Loucy (cell line): ENCODE measurements around the gene PIGQ.
A peak's percentile ranks its signal among the peaks of the same experiment; 100 is the strongest.

Source experiments
- H2AFZ ChIP-seq: fragments of 200-600 bp; sonication (generic); 2 replicates; pipeline ENCODE4 v1.6.0; 2016; ENCODE audit warnings: antibody characterized with exemption, mild to moderate bottlenecking, low read length, moderate library complexity
- H3F3A ChIP-seq: fragments of 200-600 bp; 2 replicates; pipeline ENCODE4 v1.6.0; 2016; ENCODE audit warnings: antibody characterized with exemption, low read depth, mild to moderate bottlenecking
- H3K27me3 ChIP-seq: fragments of 200-600 bp; sonication (generic); 2 replicates; pipeline ENCODE4 v1.6.1; 2014; ENCODE audit warnings: low read length, mild to moderate bottlenecking; ENCODE audit not compliant: insufficient read depth, poor library complexity, severe bottlenecking
- H3K36me3 ChIP-seq: fragments of 200-600 bp; sonication (generic); 2 replicates; pipeline ENCODE4 v1.6.1; 2016; ENCODE audit warnings: low read length; ENCODE audit not compliant: insufficient read depth
- H3K4me1 ChIP-seq: fragments of 200-600 bp; sonication (generic); 2 replicates; pipeline ENCODE4 v1.5.1; 2014; ENCODE audit warnings: low read length, mild to moderate bottlenecking; ENCODE audit not compliant: insufficient read depth, poor library complexity, severe bottlenecking
- H3K4me2 ChIP-seq: fragments of 200-600 bp; sonication (generic); 2 replicates; pipeline ENCODE4 v1.6.0; 2014; ENCODE audit warnings: antibody characterized with exemption, low read length, low read depth, mild to moderate bottlenecking; ENCODE audit not compliant: poor library complexity, severe bottlenecking
- H3K4me3 ChIP-seq: fragments of 200-600 bp; sonication (generic); 2 replicates; pipeline ENCODE4 v1.5.1; 2014; ENCODE audit warnings: low read length, mild to moderate bottlenecking, mixed read lengths; ENCODE audit not compliant: poor library complexity, severe bottlenecking
- H3K79me2 ChIP-seq: fragments of 200-600 bp; sonication (generic); 2 replicates; pipeline ENCODE4 v1.6.1; 2014; ENCODE audit warnings: low read length; ENCODE audit not compliant: insufficient read depth
- H3K9ac ChIP-seq: fragments of 200-600 bp; sonication (generic); 2 replicates; pipeline ENCODE4 v1.6.0; 2014; ENCODE audit warnings: mild to moderate bottlenecking, low read depth, low read length, moderate library complexity; ENCODE audit not compliant: poor library complexity, severe bottlenecking
- H3K9me2 ChIP-seq: fragments of 200-600 bp; sonication (generic); replicated peaks from 2 replicates; pipeline ENCODE4 v1.6.1; 2016; ENCODE audit warnings: low read depth, low read length, mixed read lengths
- H3K9me3 ChIP-seq: fragments of 200-600 bp; sonication (generic); 2 replicates; pipeline ENCODE4 v1.6.1; 2014; ENCODE audit warnings: mild to moderate bottlenecking, antibody characterized with exemption, low read length, low read depth; ENCODE audit not compliant: insufficient read depth
- H4K20me1 ChIP-seq: fragments of 200-600 bp; sonication (generic); 2 replicates; pipeline ENCODE4 v1.6.0; 2014; ENCODE audit warnings: antibody characterized with exemption, low read length, mild to moderate bottlenecking; ENCODE audit not compliant: insufficient read depth, poor library complexity, severe bottlenecking
- EZH2phosphoT487 ChIP-seq: fragments of 200-600 bp; IDR thresholded peaks from 2 replicates; pipeline ENCODE4 v1.6.1; 2018; ENCODE audit warnings: antibody characterized with exemption, mild to moderate bottlenecking, moderate library complexity, borderline replicate concordance
- TF ChIP-seq, protein P1 (sequence below): fragments of 200-600 bp; sonication (generic); conservative IDR thresholded peaks from 2 replicates; pipeline ENCODE4 v1.5.1; 2014; ENCODE audit warnings: mild to moderate bottlenecking, antibody characterized with exemption, low read length

The PIGQ gene

DNA sequence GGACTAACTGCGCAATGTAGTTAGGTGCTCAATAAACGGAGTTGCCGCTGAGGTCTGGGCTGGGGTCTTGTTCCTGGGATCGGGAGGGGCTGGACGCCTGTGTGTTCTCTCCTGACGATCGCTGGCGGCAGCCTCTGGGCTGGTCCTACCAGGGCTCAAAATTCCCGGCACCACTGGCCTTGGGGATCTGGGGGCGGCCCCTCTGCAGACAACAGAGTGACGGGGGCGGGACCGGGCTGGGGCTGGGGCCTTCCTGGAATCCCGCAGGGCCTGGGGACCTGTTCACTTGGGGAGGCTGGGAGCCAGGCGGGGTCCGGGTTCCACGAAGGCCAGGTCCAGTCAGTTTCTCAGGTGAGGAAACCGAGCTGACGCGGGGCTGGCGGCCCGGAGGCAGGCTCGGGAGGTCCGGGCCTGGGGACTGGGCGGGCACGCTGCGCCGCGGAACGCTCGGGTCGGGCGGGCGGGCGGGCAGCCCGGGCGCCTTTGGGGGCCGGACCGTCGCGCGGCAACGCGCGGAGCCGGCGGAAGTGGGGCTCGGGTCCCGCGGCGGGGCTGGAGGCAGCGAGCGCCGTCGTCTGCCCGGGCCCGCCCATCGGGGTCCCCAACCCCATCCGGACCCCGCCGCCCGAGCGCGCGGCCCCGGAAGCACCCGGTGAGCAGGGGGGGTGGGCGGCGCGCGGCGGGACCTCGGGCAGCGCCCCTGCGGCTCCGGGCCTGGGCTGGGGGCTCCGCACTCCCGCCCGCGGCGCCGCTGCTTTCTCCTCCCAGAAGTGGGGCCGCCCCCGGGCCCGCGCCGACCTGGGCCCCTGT is at the start of gene PIGQ:
PIGQ (plus strand) TSS at position 524 of the 810 bp plus-strand sequence. CDS start 4,107 bp downstream, outside the sequence.
- Histone ChIP-seq H3K79me2 (no peaks in the 10 kb centered on the region), H3K27me3 (no peaks in the 10 kb centered on the region), H2AFZ (peak within 1 kb of the TSS; percentile 87), H3K4me3 (peak within 1 kb of the TSS; percentile 76), H3K9ac (peak within 1 kb of the TSS; percentile 81), H3K4me1 (peaks cover 4% of the 10 kb centered on the region), H3K9me2 (no peaks in the 10 kb centered on the region), H3F3A (no peaks in the 10 kb centered on the region), H3K9me3 (no peaks in the 10 kb centered on the region), H4K20me1 (peaks cover 2% of the 10 kb centered on the region), H3K4me2 (peak within 1 kb of the TSS; percentile 79), H3K36me3 (no peaks in the 10 kb centered on the region)
- no peak for TF ChIP-seq EZH2phosphoT487
- TF ChIP-seq, protein P1, sequence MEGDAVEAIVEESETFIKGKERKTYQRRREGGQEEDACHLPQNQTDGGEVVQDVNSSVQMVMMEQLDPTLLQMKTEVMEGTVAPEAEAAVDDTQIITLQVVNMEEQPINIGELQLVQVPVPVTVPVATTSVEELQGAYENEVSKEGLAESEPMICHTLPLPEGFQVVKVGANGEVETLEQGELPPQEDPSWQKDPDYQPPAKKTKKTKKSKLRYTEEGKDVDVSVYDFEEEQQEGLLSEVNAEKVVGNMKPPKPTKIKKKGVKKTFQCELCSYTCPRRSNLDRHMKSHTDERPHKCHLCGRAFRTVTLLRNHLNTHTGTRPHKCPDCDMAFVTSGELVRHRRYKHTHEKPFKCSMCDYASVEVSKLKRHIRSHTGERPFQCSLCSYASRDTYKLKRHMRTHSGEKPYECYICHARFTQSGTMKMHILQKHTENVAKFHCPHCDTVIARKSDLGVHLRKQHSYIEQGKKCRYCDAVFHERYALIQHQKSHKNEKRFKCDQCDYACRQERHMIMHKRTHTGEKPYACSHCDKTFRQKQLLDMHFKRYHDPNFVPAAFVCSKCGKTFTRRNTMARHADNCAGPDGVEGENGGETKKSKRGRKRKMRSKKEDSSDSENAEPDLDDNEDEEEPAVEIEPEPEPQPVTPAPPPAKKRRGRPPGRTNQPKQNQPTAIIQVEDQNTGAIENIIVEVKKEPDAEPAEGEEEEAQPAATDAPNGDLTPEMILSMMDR, result no peak

DNA sequence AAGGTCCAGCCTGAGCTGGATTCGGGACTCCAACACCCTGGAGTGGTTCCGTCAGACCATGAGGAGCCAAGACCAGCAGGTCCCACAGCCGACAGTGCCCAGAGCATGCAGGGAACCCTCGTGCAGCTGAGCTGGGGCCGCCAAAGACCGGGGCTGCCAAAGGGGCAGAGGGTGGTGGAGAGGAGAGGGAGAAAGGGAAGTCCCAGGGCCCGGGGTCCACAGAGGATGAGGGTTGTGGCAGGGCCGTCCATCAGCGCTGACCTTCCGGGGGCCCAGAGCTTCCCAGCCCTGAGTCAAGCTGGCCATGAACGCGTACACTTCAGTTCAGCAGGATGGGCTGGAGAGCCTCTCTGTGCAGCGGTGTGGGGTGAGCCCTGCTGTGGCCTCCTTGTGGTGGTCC is 48.9 kb upstream of the PIGQ start:
- Histone ChIP-seq H2AFZ (no peak overlapping the region), H3K9me2 (no peaks in the 10 kb centered on the region)
- no peak for TF ChIP-seq EZH2phosphoT487
- TF ChIP-seq, protein P1, result no peak

DNA sequence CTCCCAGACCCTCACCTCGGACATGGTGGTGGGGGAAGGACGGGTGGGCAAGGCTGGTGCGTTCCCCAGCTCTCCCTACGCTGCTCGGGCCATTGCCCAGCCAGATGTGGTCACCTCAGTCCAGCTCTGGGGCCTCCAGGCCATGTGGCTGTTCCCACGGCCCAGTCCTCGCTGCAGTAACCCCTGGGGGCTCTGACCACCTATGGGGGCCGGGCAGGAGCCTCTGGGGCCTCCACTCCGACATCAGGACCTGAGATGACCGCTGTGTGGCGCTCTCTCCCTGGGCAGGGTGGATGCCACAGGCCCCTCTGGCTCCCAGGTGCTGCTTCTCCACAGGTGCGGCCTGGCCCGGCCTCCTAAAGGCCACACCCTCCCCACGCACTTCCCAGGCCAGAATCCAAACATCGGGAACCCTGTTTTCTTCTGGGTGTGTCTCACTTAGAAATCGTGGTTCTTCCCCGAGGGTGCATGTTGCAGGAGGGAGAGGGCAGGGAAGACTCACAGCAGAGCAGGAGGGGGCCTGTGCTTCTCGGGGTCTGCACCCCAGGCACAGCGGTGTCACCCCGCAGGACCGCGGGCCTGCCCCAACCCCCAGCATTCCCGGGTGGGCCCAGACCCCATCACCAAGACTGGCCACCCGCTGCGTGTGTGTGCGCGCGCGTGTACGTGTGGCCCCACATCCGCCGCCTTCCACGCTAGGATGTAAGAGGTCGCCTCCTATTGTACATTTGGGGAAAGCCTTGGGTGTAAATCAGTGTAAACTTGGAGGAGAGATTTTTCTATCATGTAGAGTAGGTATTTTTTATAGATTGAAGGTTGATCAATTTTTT is 48.2 kb upstream of the PIGQ start:
- H4K20me1 ChIP-seq, result no peaks in the 10 kb centered on the region
- H2AFZ ChIP-seq, result no peak overlapping the region
- no peak overlapping the region for H3K4me3 ChIP-seq
- H3K9ac ChIP-seq, result no peak overlapping the region
- H3K4me1 ChIP-seq, result peaks cover 5% of the 10 kb centered on the region
- H3K27me3 ChIP-seq, result no peaks in the 10 kb centered on the region
- no peaks in the 10 kb centered on the region for H3F3A ChIP-seq
- H3K4me2 ChIP-seq, result no peak overlapping the region
- no peaks in the 10 kb centered on the region for H3K9me2 ChIP-seq
- no peaks in the 10 kb centered on the region for H3K36me3 ChIP-seq
- peaks cover 2% of the 10 kb centered on the region; the same call in 1 of the 2 replicates for H3K79me2 ChIP-seq
- TF ChIP-seq, protein P1, result no peak
- TF ChIP-seq EZH2phosphoT487, result no peak
- H3K9me3 ChIP-seq, result no peaks in the 10 kb centered on the region

More for the DNA sequence above, 48.9 kb upstream of the PIGQ start:
- peaks cover 5% of the 10 kb centered on the region for H3K4me1 ChIP-seq
- H3K27me3 ChIP-seq, result no peaks in the 10 kb centered on the region
- H3K36me3 ChIP-seq, result no peaks in the 10 kb centered on the region
- H3F3A ChIP-seq, result no peaks in the 10 kb centered on the region
- H3K79me2 ChIP-seq, result no peaks in the 10 kb centered on the region
- H3K9me3 ChIP-seq, result no peaks in the 10 kb centered on the region
- no peak overlapping the region for H3K9ac ChIP-seq
- H3K4me2 ChIP-seq, result no peak overlapping the region
- no peak overlapping the region for H3K4me3 ChIP-seq
- H4K20me1 ChIP-seq, result no peaks in the 10 kb centered on the region
